Mucosa of descending colon (tissue), 3 donors: ENCODE data around the gene EMC1. TPM values are rescaled to one million over a fixed set of nuclear protein-coding genes. Genes with fewer than 3 reads are reported as not detected.
"Not testable (repeated sequence)": the region's sequence is repeated elsewhere in the genome, so short reads cannot be mapped to it uniquely, and the experiment has no call there.

ENCODE experiments used
- ATAC-seq: fragments of 200-7000 bp; cut with Tn5 transposase; one replicate; pipeline ENCODE4 v1.9.1; 2020; ENCODE audit warnings: mild to moderate bottlenecking, moderate library complexity
- DNase-seq, 3 donors: peaks; one replicate each; pipeline ENCODE4 v3.0.0-alpha.2; 2020
- H3K36me3 ChIP-seq: fragments of 200-600 bp; one replicate; pipeline ENCODE4 v1.8.0; 2021; ENCODE audit warnings: low read depth, mild to moderate bottlenecking
- H3K4me1 ChIP-seq: fragments of 200-600 bp; one replicate; pipeline ENCODE4 v1.8.0; 2021; ENCODE audit warnings: low read depth, mild to moderate bottlenecking
- H3K4me3 ChIP-seq: fragments of 200-600 bp; one replicate; pipeline ENCODE4 v1.8.0; 2021; ENCODE audit warnings: mild to moderate bottlenecking
- H3K9me3 ChIP-seq: fragments of 200-600 bp; one replicate; pipeline ENCODE4 v1.8.0; 2021; ENCODE audit warnings: mild to moderate bottlenecking
- CTCF ChIP-seq: fragments of 200-600 bp; IDR thresholded peaks from one replicate; pipeline ENCODE4 v1.8.0; 2022; ENCODE audit warnings: antibody characterized with exemption, mild to moderate bottlenecking
- intact Hi-C, 2 donors: fragments of 100-400 bp; cut with DNase I in 1 of 2; cut with micrococcal nuclease in 1 of 2; formaldehyde crosslinking; loops; one replicate each; pipeline versions ENCODE4 v1.11.0 to v1.11.1; 2022; cut with DNase I, micrococcal nuclease
- total RNA-seq, 3 donors: library from RNA; stranded (reverse); fragmentation: NEBNext Ultra II Directional in 2 of 3; extraction: Animal tissue kit (Norgen Biotek cat#: 25700) in 2 of 3; gene quantifications; one replicate each; pipeline versions ENCODE4 v1.2.1 to v1.2.4, GENCODE V29; 2021 to 2023
- donor health status: DM: no; HTN: no; CAD: no; lungs with moderate emphysema.
- donor health status: DM: no; HTN: no; CAD: no.
- donor health status: DM: no; HTN: yes; CAD: no.

EMC1 gene
- total RNA-seq, 3 donors from 2014 or later = 37.7 to 42.3 (median 38.3) TPM

GRCh38 chr1:19273106-19273843 lies 22.0 kb upstream of the EMC1 start:
- DNase-seq (peak; percentile 34 to 62 (median 52)), ATAC-seq (peak; percentile 59)
- H3K4me1 ChIP-seq = peaks cover 6% of the 10 kb centered on the region
- intact Hi-C loops = no loop called here
- no peaks in the 10 kb centered on the region for H3K36me3 ChIP-seq
- no peak overlapping the region for H3K4me3 ChIP-seq
- TF ChIP-seq CTCF = no peak
- no peaks in the 10 kb centered on the region for H3K9me3 ChIP-seq

DNA sequence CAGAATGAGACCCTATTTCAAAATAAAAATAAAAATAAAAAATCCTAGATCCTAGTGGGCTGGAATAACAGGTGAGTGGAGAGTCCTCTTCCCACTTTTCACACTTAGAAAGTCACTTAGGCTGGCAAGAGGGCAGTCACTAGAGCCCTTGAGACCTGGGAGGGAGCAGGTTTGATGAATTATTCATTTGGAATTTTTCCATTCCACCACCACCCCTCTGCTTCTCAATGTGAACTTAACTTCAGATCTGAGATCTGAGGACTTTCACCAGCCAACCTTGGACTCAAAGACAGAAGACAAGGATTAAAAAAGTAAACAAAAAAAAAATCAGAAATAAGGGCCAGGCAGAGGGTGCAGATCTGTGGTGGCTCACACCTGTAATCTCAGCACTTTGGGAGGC lies 20.7 kb upstream of the EMC1 start:
- ATAC-seq = no peak

DNA sequence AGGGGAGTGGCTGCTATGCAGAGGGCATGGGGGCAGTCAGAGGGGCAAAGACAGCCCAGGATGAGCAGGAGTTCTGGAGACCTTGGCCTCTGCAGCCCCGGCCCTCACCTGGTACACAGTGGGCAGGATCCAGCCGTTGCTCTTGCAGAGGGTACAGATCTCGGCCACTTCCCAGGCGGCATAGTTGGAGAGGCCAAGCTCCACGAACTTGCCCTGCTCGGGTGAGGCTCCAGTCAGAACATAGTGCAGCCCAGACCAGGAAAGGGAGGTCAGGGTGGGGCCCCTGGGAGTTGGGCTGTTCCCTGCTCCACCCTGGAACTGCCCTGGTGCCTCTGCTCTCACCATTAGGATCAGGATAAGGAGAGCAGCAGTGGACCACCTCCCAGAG lies 19.0 kb upstream of the EMC1 start:
- DNase-seq = peak; percentile 76 to 81 (median 76)
- H3K4me3 ChIP-seq, H3K36me3 ChIP-seq, intact Hi-C loops, H3K4me1 ChIP-seq, H3K9me3 ChIP-seq: not testable (repeated sequence)
- peak; percentile 91 for ATAC-seq

More for the DNA sequence above, 20.7 kb upstream of the EMC1 start:
- Histone ChIP-seq H3K4me1 (peaks cover 6% of the 10 kb centered on the region), H3K4me3 (no peak overlapping the region), H3K9me3 (no peaks in the 10 kb centered on the region), H3K36me3 (no peaks in the 10 kb centered on the region)
- intact Hi-C loops = no loop called here
- DNase-seq = no peak
- no peak for TF ChIP-seq CTCF

DNA sequence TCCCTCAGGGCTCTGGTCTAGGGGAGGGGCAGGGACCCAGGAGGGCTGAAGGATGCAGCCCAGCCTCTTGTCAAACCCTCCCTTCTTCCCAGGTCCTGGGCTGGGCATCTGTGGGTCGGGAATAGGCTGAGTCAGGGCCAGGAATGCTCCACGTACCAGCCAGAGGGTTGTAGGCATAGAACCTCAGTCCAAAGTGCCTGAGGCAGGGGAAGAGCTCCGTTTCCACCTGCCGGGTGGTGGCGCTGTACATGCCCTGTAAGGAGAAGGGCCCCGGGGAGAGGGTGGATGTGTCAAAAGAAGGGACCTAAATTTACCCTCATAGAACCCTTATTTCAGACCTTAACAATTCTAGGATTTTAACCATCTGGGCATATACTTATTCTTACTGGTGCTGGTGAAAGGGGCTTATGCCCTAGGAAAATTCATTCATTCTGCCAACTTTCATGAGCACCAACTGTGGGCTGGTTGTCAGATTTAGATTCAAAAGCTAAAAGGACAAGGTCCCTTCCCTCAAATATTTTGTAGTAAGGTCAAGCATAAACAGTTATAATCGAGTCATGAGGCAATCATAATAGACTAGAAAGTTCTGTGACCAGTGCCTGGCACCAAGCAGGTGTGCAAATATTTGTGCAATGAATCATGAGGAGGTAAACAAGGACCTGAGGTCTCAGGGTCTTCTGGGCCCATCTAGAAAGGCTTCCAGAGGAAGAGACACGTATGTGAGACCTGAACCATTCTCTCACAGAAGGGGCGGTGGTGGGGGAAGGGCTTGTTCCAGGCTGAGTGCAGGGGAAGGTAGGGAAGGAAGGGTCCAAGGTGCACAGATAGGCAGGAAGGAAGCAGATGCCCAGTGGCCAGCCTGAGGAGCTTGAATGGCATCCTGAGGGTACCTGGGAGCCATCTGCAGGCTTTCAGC lies 18.4 kb upstream of the EMC1 start:
- H3K9me3 ChIP-seq, intact Hi-C loops, DNase-seq, H3K36me3 ChIP-seq, H3K4me3 ChIP-seq, H3K4me1 ChIP-seq: not testable (repeated sequence)
- ATAC-seq = peak; percentile 46

DNA sequence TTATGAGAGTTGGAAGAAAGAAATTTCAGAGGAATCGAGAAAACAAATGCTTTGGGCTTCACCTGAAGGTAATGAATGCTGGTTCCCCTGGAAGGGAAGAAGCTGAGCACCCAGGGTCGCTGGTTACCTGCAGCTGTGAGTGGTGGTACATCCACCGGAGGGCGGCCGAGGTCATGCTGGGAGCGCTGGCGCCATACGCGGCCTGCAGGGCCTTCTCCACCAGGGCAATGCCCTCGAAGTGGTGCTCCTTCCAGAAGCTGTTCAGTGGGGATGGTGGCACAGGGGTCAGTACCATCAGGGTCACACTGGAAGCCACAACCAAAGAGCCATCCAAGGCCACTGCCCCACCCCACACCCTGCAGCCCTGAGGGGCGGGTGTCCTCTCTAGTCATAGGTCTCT lies 17.1 kb upstream of the EMC1 start:
- Histone ChIP-seq H3K9me3 (no peaks in the 10 kb centered on the region), H3K36me3 (no peaks in the 10 kb centered on the region), H3K4me3 (no peak overlapping the region), H3K4me1 (peaks cover 6% of the 10 kb centered on the region)
- ATAC-seq (no peak), DNase-seq (no peak)
- intact Hi-C loops = no loop called here
- TF ChIP-seq CTCF = no peak

- H3K36me3 ChIP-seq = no peaks in the 10 kb centered on the region
- H3K4me3 ChIP-seq = no peak overlapping the region
- DNase-seq (no peak), ATAC-seq (no peak)
- TF ChIP-seq CTCF = no peak
- intact Hi-C loops = no loop called here
- H3K9me3 ChIP-seq = no peaks in the 10 kb centered on the region
- H3K4me1 ChIP-seq = peaks cover 8% of the 10 kb centered on the region
Measured at GRCh38 chr1:19262744-19263143, 11.4 kb upstream of the EMC1 start.
